SU-DHL-6 (cell line): Measurements from ENCODE around the gene RINL.

ENCODE experiments used
- H2AFZ ChIP-seq: fragments of 200-600 bp; sonication (generic); 2 replicates; pipeline ENCODE4 v1.6.1; 2014; ENCODE audit warnings: low read depth, mild to moderate bottlenecking, moderate library complexity, mixed read lengths, antibody characterized with exemption, low read length; ENCODE audit not compliant: severe bottlenecking
- H3F3A ChIP-seq: fragments of 200-600 bp; shearing (Covaris generic); 2 replicates; pipeline ENCODE4 v1.6.0; 2016; ENCODE audit warnings: antibody characterized with exemption, mild to moderate bottlenecking; ENCODE audit not compliant: insufficient read depth
- H3K27ac ChIP-seq: fragments of 200-600 bp; sonication (generic); 2 replicates; pipeline ENCODE4 v1.5.1; 2016; ENCODE audit warnings: low read depth, mild to moderate bottlenecking, low read length, moderate library complexity, mixed read lengths
- H3K27me3 ChIP-seq: fragments of 200-600 bp; sonication (generic), shearing (Covaris generic); 2 replicates; pipeline ENCODE4 v1.6.0; 2014; ENCODE audit warnings: mild to moderate bottlenecking, low read length
- H3K36me3 ChIP-seq: fragments of 200-600 bp; sonication (generic); 2 replicates; pipeline ENCODE4 v1.6.1; 2014; ENCODE audit warnings: mild to moderate bottlenecking, low read length, mixed read lengths
- H3K4me2 ChIP-seq: fragments of 300-600, 200-600 bp; shearing (Covaris generic), sonication (generic); 2 replicates; pipeline ENCODE4 v1.6.0; 2014; ENCODE audit warnings: low read length, low read depth, mild to moderate bottlenecking; ENCODE audit not compliant: poor library complexity, severe bottlenecking
- H3K4me3 ChIP-seq: fragments of 200-600 bp; sonication (generic); 2 replicates; pipeline ENCODE4 v1.5.1; 2014; ENCODE audit warnings: antibody characterized with exemption, low read length, mild to moderate bottlenecking, mixed read lengths; ENCODE audit not compliant: insufficient read depth, poor library complexity, severe bottlenecking
- H3K79me2 ChIP-seq: fragments of 200-600 bp; sonication (generic); 2 replicates; pipeline ENCODE4 v1.6.1; 2014; ENCODE audit warnings: mild to moderate bottlenecking, low read length, moderate library complexity; ENCODE audit not compliant: insufficient read depth
- H3K9ac ChIP-seq: fragments of 200-600 bp; sonication (generic); 2 replicates; pipeline ENCODE4 v1.7.0; 2014; ENCODE audit warnings: mild to moderate bottlenecking, low read length
- H3K9me2 ChIP-seq: fragments of 200-600 bp; sonication (generic); replicated peaks from 2 replicates; pipeline ENCODE4 v1.6.1; 2014; ENCODE audit warnings: low read length; ENCODE audit not compliant: insufficient read depth
- H3K9me3 ChIP-seq: fragments of 200-600 bp; sonication (generic); 2 replicates; pipeline ENCODE4 v1.6.1; 2014; ENCODE audit warnings: low read length, mixed read lengths; ENCODE audit not compliant: insufficient read depth
- H4K20me1 ChIP-seq: fragments of 200-600 bp; sonication (generic); 2 replicates; pipeline ENCODE4 v1.6.1; 2014; ENCODE audit warnings: low read depth, mild to moderate bottlenecking, antibody characterized with exemption, low read length, moderate library complexity, mixed read lengths
- EZH2phosphoT487 ChIP-seq: fragments of 200-600 bp; sonication (generic), shearing (Covaris generic); conservative IDR thresholded peaks from 2 replicates; pipeline ENCODE4 v1.6.1; 2018; ENCODE audit warnings: mild to moderate bottlenecking, antibody characterized with exemption, low read length, moderate library complexity, mixed read lengths
- TF ChIP-seq, protein P1 (sequence below): fragments of 200-600 bp; sonication (generic); IDR thresholded peaks from one replicate; pipeline ENCODE4 v1.5.1; 2017; ENCODE audit warnings: antibody characterized with exemption, mild to moderate bottlenecking, low read length, moderate library complexity; ENCODE audit not compliant: insufficient read depth, poor library complexity, severe bottlenecking

Gene RINL

DNA sequence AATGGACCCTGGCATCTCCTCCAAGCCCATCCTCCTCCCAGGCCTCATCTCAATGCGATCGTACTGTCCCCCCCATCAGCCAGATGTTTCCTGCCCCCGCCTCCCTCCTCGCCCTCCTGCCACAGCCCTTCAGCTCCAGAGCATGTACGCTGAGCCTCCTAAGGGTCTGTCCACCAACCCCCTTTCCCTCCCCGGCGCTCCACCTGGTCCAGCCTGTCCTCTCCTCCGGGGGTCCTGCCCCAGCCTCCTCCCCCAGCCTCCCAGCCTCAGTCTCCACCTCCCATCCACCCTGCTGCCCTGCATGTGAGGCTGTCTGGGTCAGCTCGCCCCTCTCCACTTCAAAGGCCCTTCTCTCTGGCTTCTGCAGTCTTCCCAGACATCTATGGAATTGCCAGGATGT lies 16.9 kb upstream of the RINL start:
- Histone ChIP-seq H3K4me3 (no peak overlapping the region), H3K27ac (no peak overlapping the region), H3K36me3 (no peaks in the 10 kb centered on the region), H3K9ac (no peak overlapping the region), H3K9me3 (no peaks in the 10 kb centered on the region), H2AFZ (no peak overlapping the region), H3K79me2 (no peaks in the 10 kb centered on the region), H3K27me3 (no peaks in the 10 kb centered on the region), H3K4me2 (no peak overlapping the region), H3K9me2 (no peaks in the 10 kb centered on the region), H3F3A (no peaks in the 10 kb centered on the region), H4K20me1 (no peaks in the 10 kb centered on the region)
- TF ChIP-seq, protein P1, sequence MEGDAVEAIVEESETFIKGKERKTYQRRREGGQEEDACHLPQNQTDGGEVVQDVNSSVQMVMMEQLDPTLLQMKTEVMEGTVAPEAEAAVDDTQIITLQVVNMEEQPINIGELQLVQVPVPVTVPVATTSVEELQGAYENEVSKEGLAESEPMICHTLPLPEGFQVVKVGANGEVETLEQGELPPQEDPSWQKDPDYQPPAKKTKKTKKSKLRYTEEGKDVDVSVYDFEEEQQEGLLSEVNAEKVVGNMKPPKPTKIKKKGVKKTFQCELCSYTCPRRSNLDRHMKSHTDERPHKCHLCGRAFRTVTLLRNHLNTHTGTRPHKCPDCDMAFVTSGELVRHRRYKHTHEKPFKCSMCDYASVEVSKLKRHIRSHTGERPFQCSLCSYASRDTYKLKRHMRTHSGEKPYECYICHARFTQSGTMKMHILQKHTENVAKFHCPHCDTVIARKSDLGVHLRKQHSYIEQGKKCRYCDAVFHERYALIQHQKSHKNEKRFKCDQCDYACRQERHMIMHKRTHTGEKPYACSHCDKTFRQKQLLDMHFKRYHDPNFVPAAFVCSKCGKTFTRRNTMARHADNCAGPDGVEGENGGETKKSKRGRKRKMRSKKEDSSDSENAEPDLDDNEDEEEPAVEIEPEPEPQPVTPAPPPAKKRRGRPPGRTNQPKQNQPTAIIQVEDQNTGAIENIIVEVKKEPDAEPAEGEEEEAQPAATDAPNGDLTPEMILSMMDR, result no peak
- no peak for TF ChIP-seq EZH2phosphoT487

DNA sequence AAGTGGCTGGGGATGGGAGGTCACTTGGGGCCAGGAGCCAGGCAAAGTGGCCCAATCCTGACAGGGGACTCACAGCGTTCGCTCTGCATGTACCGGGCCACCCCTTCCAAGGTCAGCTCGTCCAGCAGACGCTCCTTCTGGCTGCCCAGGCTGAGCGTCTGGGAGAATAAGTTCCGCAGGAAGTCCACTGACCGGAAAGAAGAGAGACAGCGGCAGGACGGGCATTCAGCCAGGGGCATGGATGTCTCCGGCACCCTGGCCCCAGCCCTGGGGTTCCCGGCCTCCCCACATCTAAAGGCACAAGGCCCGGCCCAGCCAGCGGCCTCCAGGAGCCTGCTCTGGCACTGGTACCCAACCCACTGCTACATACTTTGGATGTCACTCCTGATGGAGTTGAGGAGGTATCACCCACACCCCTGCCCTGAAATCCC lies 15.3 kb upstream of the RINL start:
- Histone ChIP-seq H4K20me1 (no peaks in the 10 kb centered on the region), H3F3A (no peaks in the 10 kb centered on the region), H3K79me2 (no peaks in the 10 kb centered on the region), H3K9me3 (no peaks in the 10 kb centered on the region), H3K9me2 (no peaks in the 10 kb centered on the region), H3K27ac (no peak overlapping the region), H3K27me3 (no peaks in the 10 kb centered on the region), H3K4me2 (no peak overlapping the region), H3K4me3 (no peak overlapping the region), H3K36me3 (no peaks in the 10 kb centered on the region), H2AFZ (no peak overlapping the region), H3K9ac (no peak overlapping the region)
- no peak for TF ChIP-seq EZH2phosphoT487
- TF ChIP-seq, protein P1, result no peak

DNA sequence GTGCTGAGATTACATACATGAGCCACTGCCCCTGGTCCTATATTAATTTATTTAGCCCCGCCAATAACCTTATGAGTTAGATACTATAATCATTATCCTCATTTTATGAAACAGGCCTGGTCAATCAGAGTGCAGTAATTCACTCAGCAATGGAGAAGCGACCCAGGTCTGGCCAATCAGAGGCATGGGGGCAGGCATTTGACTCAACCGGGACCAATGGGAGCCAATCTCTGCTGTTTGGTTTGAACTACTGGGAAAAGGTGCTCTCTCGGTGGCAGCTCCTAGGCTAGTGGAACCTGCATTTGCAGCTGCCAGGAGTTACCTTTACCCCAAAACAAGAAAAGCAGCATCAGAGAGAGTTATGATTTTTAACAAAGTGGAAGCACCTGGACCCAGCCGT lies 14.8 kb upstream of the RINL start:
- no peaks in the 10 kb centered on the region for H3F3A ChIP-seq
- H2AFZ ChIP-seq, result no peak overlapping the region
- no peak for TF ChIP-seq EZH2phosphoT487
- TF ChIP-seq, protein P1, result no peak
- H3K4me2 ChIP-seq, result no peak overlapping the region
- no peak overlapping the region for H3K4me3 ChIP-seq
- no peaks in the 10 kb centered on the region for H3K36me3 ChIP-seq
- H3K79me2 ChIP-seq, result no peaks in the 10 kb centered on the region
- H3K9ac ChIP-seq, result no peak overlapping the region
- no peaks in the 10 kb centered on the region for H4K20me1 ChIP-seq
- H3K9me3 ChIP-seq, result no peaks in the 10 kb centered on the region
- no peaks in the 10 kb centered on the region for H3K27me3 ChIP-seq
- no peaks in the 10 kb centered on the region for H3K9me2 ChIP-seq
- H3K27ac ChIP-seq, result no peak overlapping the region
